Loucy (cell line): ENCODE results near the gene PCGF1.
A peak's percentile ranks its signal among the peaks of the same experiment; 100 is the strongest.

Source experiments
- H2AFZ ChIP-seq: fragments of 200-600 bp; sonication (generic); 2 replicates; pipeline ENCODE4 v1.6.0; 2016; ENCODE audit warnings: antibody characterized with exemption, mild to moderate bottlenecking, low read length, moderate library complexity
- H3F3A ChIP-seq: fragments of 200-600 bp; 2 replicates; pipeline ENCODE4 v1.6.0; 2016; ENCODE audit warnings: antibody characterized with exemption, low read depth, mild to moderate bottlenecking
- H3K27me3 ChIP-seq: fragments of 200-600 bp; sonication (generic); 2 replicates; pipeline ENCODE4 v1.6.1; 2014; ENCODE audit warnings: low read length, mild to moderate bottlenecking; ENCODE audit not compliant: insufficient read depth, poor library complexity, severe bottlenecking
- H3K36me3 ChIP-seq: fragments of 200-600 bp; sonication (generic); 2 replicates; pipeline ENCODE4 v1.6.1; 2016; ENCODE audit warnings: low read length; ENCODE audit not compliant: insufficient read depth
- H3K4me1 ChIP-seq: fragments of 200-600 bp; sonication (generic); 2 replicates; pipeline ENCODE4 v1.5.1; 2014; ENCODE audit warnings: low read length, mild to moderate bottlenecking; ENCODE audit not compliant: insufficient read depth, poor library complexity, severe bottlenecking
- H3K4me2 ChIP-seq: fragments of 200-600 bp; sonication (generic); 2 replicates; pipeline ENCODE4 v1.6.0; 2014; ENCODE audit warnings: antibody characterized with exemption, low read length, low read depth, mild to moderate bottlenecking; ENCODE audit not compliant: poor library complexity, severe bottlenecking
- H3K4me3 ChIP-seq: fragments of 200-600 bp; sonication (generic); 2 replicates; pipeline ENCODE4 v1.5.1; 2014; ENCODE audit warnings: low read length, mild to moderate bottlenecking, mixed read lengths; ENCODE audit not compliant: poor library complexity, severe bottlenecking
- H3K79me2 ChIP-seq: fragments of 200-600 bp; sonication (generic); 2 replicates; pipeline ENCODE4 v1.6.1; 2014; ENCODE audit warnings: low read length; ENCODE audit not compliant: insufficient read depth
- H3K9ac ChIP-seq: fragments of 200-600 bp; sonication (generic); 2 replicates; pipeline ENCODE4 v1.6.0; 2014; ENCODE audit warnings: mild to moderate bottlenecking, low read depth, low read length, moderate library complexity; ENCODE audit not compliant: poor library complexity, severe bottlenecking
- H3K9me2 ChIP-seq: fragments of 200-600 bp; sonication (generic); replicated peaks from 2 replicates; pipeline ENCODE4 v1.6.1; 2016; ENCODE audit warnings: low read depth, low read length, mixed read lengths
- H3K9me3 ChIP-seq: fragments of 200-600 bp; sonication (generic); 2 replicates; pipeline ENCODE4 v1.6.1; 2014; ENCODE audit warnings: mild to moderate bottlenecking, antibody characterized with exemption, low read length, low read depth; ENCODE audit not compliant: insufficient read depth
- H4K20me1 ChIP-seq: fragments of 200-600 bp; sonication (generic); 2 replicates; pipeline ENCODE4 v1.6.0; 2014; ENCODE audit warnings: antibody characterized with exemption, low read length, mild to moderate bottlenecking; ENCODE audit not compliant: insufficient read depth, poor library complexity, severe bottlenecking
- EZH2phosphoT487 ChIP-seq: fragments of 200-600 bp; IDR thresholded peaks from 2 replicates; pipeline ENCODE4 v1.6.1; 2018; ENCODE audit warnings: antibody characterized with exemption, mild to moderate bottlenecking, moderate library complexity, borderline replicate concordance
- TF ChIP-seq, protein P1 (sequence below): fragments of 200-600 bp; sonication (generic); conservative IDR thresholded peaks from 2 replicates; pipeline ENCODE4 v1.5.1; 2014; ENCODE audit warnings: mild to moderate bottlenecking, antibody characterized with exemption, low read length

PCGF1 gene

DNA sequence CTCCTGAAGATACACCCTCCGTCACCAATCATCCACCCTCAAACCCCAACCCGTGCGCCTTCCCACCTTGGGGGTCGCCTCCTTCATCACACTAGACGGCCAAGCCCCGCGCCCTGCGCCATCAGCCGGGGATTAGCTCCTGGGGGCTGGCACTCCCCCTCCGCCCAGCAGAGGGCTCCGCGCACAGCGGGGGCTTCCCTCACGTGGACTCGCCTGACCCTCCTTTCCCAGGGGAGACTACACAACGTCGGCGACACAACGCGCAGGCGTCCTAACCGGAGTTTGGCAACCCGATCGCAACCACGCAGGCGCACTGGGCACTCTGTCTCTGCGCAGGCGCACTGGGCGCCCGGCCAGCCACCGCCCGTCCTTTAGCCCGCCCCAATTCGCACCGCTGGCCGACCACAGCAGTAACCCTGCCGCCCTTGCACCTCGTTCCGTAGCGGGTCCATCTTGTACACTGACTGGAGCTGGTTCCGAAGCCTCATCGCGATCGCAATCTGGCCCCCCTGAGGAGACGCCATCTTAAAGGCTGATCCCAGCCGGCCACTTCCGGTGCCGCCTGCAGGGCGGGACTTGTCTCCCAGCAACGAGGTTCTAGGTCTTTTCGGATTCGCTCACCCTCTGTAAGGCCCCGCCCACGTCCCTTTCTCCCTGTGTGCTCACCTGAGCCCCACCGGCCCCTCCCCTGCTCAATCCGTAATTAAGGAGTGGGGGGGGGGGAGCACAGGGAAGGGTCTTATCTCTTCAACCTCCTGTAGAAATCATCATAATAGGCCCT, at the start of gene PCGF1:
PCGF1 (minus strand) TSS at position 551 of the 781 bp plus-strand sequence; CDS start at position 524, 27 bp downstream.
- peak within 1 kb of the TSS; percentile 99 for H3K4me2 ChIP-seq
- peak within 1 kb of the TSS; percentile 85 for H3K9ac ChIP-seq
- TF ChIP-seq EZH2phosphoT487 = no peak
- TF ChIP-seq, protein P1, sequence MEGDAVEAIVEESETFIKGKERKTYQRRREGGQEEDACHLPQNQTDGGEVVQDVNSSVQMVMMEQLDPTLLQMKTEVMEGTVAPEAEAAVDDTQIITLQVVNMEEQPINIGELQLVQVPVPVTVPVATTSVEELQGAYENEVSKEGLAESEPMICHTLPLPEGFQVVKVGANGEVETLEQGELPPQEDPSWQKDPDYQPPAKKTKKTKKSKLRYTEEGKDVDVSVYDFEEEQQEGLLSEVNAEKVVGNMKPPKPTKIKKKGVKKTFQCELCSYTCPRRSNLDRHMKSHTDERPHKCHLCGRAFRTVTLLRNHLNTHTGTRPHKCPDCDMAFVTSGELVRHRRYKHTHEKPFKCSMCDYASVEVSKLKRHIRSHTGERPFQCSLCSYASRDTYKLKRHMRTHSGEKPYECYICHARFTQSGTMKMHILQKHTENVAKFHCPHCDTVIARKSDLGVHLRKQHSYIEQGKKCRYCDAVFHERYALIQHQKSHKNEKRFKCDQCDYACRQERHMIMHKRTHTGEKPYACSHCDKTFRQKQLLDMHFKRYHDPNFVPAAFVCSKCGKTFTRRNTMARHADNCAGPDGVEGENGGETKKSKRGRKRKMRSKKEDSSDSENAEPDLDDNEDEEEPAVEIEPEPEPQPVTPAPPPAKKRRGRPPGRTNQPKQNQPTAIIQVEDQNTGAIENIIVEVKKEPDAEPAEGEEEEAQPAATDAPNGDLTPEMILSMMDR = peak; percentile 71
- no peaks in the 10 kb centered on the region for H3K36me3 ChIP-seq
- no peaks in the 10 kb centered on the region for H4K20me1 ChIP-seq
- no peaks in the 10 kb centered on the region for H3F3A ChIP-seq
- peak within 1 kb of the TSS; percentile 86 for H3K4me3 ChIP-seq
- H3K9me3 ChIP-seq = no peaks in the 10 kb centered on the region
- H3K27me3 ChIP-seq = no peaks in the 10 kb centered on the region
- H3K4me1 ChIP-seq = peaks cover 24% of the 10 kb centered on the region
- H2AFZ ChIP-seq = peak within 1 kb of the TSS; percentile 96
- peaks cover 21% of the 10 kb centered on the region for H3K79me2 ChIP-seq
- no peaks in the 10 kb centered on the region for H3K9me2 ChIP-seq

DNA sequence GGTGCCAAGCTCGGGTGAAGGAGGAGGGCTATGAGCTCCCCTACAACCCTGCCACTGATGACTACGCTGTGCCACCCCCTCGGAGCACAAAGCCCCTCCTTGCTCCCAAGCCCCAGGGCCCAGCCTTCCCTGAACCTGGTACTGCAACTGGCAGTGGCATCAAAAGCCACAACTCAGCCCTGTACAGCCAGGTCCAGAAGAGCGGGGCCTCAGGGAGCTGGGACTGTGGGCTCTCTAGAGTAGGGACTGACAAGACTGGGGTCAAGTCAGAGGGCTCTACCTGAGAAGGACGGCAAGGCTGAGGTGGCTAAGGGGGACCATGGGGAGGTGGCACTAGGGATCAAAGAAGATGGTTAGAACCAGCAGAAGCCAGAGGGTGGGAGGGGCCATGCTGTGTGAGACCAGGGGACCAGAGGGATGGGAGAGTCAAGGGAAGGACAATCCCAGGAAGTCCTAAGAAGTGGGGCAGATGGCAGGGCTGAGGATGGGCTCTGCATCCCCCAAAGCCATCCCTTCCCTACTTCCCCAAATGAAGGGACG, 49.4 kb upstream of the PCGF1 start:
- H3K27me3 ChIP-seq = no peaks in the 10 kb centered on the region
- peak overlapping the region; percentile 97 for H3K9ac ChIP-seq

DNA sequence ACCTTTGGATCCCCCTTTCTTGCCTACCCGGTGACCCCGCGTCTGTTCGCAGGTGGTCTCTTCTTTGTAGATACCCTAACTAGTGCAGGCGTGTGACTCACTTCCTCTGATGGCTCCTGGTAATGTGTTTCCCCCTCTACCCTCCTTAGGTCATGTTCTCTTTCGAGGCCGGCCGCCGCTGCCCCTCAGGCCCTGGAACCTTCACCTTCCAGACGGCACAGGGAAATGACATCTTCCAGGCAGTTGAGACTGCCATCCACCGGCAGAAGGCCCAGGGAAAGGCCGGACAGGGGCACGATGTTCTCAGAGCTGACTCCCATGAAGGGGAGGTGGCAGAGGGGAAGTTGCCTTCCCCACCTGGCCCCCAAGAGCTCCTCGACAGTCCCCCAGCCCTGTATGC, 48.7 kb upstream of the PCGF1 start:
- peaks cover 26% of the 10 kb centered on the region for H3K79me2 ChIP-seq
- no peaks in the 10 kb centered on the region for H3K9me2 ChIP-seq
- H3K36me3 ChIP-seq = no peaks in the 10 kb centered on the region
- H3K4me1 ChIP-seq = peaks cover 42% of the 10 kb centered on the region
- no peaks in the 10 kb centered on the region for H3K9me3 ChIP-seq
- H2AFZ ChIP-seq = no peak overlapping the region
- H3F3A ChIP-seq = no peaks in the 10 kb centered on the region
- H3K27me3 ChIP-seq = no peaks in the 10 kb centered on the region
- peak overlapping the region; percentile 95 for H3K4me2 ChIP-seq
- TF ChIP-seq, protein P1 = no peak
- TF ChIP-seq EZH2phosphoT487 = no peak
- peak overlapping the region; percentile 97 for H3K9ac ChIP-seq
- peak overlapping the region; percentile 100 for H3K4me3 ChIP-seq
- H4K20me1 ChIP-seq = peaks cover 9% of the 10 kb centered on the region

More for the DNA sequence above, 49.4 kb upstream of the PCGF1 start:
- H3K79me2 ChIP-seq = peaks cover 26% of the 10 kb centered on the region
- no peaks in the 10 kb centered on the region for H3K36me3 ChIP-seq
- H3K4me2 ChIP-seq = peak overlapping the region; percentile 13
- no peaks in the 10 kb centered on the region for H3K9me2 ChIP-seq
- H3K9me3 ChIP-seq = no peaks in the 10 kb centered on the region
- H3K4me1 ChIP-seq = peaks cover 42% of the 10 kb centered on the region
- TF ChIP-seq, protein P1 = no peak
- TF ChIP-seq EZH2phosphoT487 = no peak
- H3F3A ChIP-seq = no peaks in the 10 kb centered on the region
- H2AFZ ChIP-seq = no peak overlapping the region
- peaks cover 9% of the 10 kb centered on the region for H4K20me1 ChIP-seq
- H3K4me3 ChIP-seq = no peak overlapping the region
